COR-L47 (cell line): ENCODE data around the gene FOXO3.
A peak's percentile ranks its signal among the peaks of the same experiment; 100 is the strongest.
"Not testable (repeated sequence)": the region's sequence is repeated elsewhere in the genome, so short reads cannot be mapped to it uniquely, and the experiment has no call there.

Source experiments
- DNase-seq: peaks from one replicate; lab custom pipeline; 2025; lab: John Stamatoyannopoulos, UW

Gene FOXO3

DNA sequence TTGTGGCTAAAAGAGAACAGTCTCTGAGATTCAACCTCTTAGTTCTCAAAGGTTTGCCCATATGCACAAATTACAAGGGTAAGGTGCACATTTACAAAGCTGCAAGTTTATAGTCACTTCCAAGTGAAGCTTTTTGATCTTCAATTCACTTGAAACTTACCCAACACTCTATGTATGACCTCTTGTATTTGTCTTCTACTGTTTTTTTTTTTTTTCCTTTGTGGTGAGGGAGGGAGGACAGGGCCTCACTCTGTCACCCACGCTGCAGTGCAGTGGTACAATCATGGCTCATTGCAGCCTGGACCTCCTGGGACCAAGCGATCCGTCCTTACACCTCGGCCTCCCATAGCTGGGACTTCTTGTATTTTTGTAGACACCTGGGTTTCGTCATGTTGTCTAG lies 4.5 kb upstream of the FOXO3 start:
- no peak for DNase-seq

DNA sequence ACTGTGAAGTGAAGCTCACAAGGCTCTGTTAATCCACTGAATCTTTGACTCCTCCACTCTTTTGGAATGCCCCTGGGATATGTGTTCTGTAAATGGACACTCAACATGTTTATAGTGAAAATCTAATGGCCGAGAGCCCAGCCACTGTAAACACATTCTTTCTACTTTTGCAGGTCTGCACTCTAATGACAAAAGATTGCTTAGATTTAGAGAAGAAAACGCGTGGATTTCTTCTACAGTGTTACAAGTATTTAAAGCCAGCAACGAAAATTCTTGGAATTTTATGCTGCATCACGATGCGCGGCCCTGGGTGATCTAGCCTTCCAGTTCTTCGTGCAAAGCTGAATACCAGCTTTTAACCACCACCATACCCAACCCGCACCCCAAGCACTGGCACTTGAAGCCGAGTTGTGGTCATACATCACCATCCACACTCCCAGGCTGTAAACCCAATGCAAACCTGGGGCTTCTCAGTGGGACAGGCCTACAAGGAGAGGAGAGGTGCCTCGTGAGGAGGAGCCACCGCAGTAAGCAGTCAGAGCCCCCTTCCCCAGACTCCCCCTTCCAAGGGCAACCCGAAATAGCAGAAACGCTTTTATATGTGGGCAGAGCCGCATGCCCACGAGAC lies 3.7 kb upstream of the FOXO3 start:
- DNase-seq = no peak

DNA sequence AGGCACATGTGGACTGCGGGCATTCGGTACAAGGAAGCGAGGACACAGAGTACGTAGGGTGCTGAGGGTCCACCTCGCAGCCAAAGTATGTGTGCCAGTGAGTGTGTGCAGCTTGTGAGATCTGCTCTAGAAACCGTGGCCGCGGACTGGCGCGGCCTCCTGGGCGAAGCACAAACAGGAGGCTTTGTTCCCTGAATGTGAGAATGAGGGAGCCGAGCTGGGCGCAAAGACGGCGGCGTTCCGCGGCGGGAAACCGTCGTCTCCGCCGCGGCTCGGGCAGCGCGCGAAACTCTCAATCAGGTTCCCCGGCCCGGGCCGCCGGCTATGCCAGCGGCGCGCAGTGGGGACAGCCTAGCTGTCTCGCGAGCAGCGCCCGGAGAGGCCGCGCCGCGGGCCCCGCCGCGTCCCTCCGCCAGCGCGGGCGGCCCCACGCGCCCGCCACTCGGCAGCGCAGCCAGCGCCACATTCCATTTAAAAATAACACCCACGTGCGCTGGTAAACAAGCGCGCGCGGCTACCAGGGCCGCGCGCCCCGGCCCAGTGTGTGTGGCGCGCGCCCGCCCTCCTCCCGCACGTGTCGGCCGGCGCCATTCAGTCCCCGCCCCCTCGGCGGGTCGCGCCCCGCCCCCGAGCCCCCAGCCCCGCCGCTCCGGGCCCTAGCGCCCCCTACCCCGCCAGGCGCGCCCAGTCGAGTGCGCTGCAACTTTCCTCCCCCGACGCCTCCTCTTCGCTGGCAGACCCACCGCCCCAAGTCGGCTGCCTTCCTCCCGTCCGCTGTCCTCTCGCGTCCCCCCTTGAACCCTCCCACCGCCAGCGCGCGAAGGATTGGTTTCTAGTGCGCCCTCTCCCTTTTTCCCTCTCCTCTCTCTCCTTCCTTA lies 3.0 kb upstream of the FOXO3 start:
- DNase-seq = peak; percentile 65

DNA sequence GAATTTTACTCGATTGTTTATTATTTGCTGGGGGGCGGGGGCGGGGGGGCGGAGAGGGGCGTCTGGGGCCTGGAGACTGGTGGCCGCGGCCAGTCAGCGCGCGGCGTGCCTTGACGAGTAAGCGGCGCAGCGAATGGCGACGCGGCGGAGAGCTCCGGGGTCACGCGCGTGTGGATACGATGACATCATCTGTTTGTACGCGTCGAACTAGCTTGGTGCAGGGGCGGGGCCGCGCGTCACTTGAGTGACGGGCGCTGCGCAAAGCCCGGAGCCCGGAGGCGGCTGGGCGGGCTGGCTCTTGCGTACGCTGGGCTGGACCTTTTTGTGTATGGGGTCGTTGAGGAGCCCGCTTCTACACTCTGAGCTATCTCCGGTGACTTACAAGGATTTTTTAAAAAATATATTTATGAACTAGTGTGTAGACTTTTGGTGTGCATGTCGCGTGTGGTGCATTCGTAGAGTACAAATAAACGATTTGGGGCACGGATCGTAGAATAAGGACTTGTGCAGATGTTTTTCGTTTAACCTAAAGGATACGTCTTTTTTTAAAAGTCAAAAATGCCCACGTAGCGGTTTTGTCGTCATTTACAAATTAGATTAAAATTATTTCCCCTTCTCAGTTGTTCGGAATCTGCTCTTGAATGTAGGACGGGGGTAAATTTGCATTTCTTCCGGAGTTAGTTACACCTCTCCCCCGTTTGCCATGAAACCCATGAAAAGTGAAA lies 2.2 kb upstream of the FOXO3 start:
- DNase-seq = peak; percentile 96

DNA sequence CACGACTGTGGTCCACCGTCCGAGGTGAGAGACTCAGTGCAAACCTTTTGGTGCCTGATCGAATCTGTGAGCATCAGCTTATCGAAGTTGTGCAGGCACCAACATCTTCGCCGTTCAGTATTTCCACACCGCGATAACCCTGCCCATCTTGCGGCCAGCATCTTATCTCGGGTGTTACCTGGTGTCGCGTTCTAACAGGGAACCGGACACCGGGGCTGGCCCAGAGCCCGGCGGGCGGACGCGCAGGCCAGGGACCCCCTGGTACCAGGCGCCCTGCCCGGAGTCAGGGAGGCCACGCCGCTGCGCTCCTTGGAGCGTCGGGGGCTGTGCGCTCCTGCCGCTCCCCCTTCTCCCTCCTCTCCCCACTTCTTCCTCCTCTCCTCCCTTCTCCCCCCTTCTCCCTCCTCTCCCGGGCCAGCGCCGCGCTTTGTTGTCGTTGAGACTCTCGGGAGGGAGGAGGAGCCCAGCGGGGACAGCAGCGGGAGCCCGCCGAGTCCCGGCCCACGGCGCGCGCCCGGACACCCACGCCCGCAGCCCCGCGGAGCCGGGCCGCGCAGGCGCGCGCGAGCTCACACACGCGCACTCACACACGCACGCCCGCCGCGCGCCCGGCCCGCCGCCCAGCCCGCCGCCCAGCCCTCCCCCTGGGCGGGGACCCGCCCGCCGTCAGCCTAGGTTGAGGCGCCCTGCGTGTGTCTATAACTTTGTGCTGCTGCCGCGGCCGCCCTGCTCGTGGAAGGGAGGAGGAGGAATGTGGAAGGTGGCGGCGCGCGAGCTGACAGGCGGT lies 1.4 kb upstream of the FOXO3 start:
- peak; percentile 70 for DNase-seq

DNA sequence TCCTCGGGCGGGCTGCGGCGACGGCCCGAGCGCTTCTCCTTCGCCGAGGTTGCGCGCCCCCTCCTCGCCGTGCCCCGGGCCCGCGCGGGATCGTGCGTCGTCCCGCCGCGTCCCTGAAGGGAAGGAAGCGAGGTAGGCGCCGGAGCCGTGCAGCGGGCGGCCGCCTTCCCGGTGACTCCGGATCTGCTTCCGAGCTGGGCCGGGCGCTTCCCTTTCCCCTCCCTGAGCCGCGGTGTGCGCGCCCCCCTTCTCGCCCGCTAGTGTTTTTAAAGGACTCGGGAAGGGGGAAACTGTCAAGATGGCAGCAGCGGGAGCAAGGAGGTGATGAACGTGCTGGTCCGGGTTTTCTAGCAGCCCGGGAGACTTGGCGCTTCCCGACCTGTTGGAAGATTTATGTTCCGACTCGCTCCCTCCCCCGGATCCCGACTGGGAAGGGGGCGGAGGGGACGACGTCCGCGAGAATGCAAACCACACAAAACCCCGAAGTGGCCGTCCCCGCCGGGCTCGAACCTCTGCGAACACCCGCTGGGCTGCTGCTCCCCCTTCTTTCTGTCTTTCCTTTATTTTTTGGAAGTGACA lies 744 bp upstream of the FOXO3 start:
- DNase-seq = peak; percentile 32

DNA sequence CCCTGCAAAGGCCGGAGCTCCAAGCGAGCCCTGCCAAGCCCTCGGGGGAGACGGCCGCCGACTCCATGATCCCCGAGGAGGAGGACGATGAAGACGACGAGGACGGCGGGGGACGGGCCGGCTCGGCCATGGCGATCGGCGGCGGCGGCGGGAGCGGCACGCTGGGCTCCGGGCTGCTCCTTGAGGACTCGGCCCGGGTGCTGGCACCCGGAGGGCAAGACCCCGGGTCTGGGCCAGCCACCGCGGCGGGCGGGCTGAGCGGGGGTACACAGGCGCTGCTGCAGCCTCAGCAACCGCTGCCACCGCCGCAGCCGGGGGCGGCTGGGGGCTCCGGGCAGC lies 561 bp downstream of the FOXO3 start:
- not testable (repeated sequence) for DNase-seq

DNA sequence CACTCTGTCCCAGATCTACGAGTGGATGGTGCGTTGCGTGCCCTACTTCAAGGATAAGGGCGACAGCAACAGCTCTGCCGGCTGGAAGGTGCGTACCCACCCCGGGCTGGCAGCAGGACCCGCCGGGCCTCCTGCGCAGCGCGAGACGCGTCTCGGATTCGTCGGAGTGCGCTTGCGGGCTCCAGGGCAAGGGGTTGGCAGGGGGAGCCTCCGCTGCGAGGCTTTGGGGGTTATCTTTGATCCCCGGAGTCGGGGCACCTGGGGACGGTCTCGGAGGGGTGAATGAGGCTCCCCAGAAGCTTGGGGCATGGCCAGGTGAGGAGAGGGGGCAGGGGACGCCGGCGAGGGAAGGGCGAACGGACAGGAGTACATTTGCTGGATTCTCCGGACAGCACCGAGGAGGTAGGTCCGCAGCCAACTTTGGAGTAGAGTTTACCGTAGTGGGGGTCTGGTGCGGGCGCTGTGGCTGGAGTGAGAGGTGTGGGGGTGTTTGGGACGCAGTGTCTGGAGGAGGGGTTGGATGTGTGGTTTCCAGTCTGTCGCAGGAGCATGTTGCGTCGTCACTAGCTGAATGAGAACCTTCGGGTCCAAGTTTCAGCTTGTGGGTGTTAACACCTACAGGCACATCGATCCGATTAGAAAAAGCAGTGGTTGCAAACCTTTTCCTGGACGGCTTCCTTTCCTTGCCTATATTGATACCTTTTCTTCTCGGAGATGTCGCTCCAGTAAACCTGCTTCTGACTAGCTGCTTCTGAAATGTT lies 1.2 kb downstream of the FOXO3 start:
- no peak for DNase-seq

DNA sequence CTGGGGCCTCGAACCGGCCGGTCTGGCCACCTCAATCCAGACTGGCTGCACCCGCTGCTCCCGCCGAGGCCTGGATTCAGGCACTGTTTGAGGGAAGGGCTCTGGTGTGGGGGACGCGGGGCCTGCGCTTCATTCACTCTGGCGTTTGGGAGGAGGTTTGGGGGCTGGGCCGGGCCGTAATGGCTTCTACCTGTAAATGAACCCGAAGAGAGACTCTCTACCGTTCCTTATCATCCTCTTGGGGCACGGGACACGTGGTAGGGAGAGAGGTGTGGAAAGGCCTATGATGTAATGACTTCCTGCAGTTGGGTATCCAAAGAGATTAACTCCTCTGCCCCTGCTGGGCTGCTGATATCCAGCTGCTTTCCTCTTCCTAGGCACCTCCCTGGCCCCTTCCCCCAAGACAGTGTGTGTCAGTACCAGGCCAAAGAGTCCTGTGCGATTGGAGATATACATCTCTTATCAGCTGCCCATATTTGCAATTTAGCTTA lies 1.8 kb downstream of the FOXO3 start:
- peak; percentile 33 for DNase-seq

DNA sequence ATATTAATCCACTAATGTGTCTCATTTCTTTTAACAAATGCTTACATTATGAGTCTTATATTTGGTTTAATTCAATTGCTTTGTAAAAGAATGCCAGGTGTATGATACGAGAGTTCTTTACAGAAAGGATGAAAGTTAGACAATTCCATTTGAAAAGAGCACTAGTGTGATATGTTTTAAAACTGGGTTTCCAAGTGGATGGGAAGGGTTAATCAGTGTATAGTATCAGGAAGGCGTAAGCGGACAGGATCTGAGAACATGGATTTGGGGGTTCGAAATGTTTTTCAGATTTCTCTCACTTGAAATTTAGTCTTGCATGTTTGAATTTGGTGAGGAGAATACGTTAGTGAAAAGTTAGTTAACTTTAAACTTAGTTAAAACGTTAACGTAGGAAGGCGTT lies 2.6 kb downstream of the FOXO3 start:
- DNase-seq = no peak

DNA sequence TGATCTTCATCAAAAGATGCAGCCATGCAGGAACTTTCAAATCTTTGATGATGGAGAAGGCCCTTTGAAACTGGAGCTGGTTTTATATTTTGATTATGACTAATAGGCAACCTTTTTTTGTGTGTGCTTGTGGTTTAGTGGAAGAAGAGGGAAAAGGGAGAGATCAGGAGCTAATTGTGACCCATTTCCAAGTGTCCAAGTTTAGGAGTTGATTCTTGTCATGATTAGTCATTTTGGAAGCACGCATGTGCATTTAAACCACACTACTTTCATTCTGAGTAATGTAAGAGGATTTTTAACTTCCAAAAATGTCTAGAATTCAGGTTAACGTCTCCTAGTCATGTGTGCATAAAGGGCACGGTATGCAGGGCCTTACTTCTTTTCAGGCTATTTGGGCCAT lies 3.5 kb downstream of the FOXO3 start:
- DNase-seq = no peak

DNA sequence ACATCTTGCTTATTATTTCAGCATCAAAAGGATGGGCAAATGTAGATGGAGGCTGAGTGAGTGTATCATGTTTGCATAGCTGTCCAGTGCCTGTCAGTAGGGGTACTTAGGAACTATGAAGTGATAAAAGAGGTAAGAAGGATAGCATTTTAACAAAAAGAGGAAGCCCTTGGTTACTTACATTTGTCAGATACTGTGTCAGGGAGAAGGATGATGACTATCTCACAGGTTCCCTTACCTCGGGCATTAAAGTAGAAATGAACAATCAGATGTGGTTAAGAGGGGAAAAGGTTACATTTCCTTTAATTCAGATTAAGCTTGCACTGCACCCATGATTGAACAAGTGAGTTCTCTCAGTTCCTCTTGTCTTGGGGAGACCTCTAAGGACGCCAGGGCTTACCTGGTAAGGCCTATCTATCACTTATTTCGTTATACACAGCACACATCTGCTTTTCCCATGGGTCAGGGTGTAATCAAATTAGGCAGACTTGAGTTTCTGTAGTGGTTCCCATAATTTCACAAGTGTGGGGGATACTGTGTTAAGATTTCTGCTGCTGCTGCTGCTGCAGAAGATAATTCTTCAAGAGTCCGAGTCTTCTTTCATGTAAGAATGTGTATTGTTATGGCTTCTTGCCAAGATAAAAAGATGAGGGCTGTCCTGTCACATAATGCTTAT lies 4.5 kb downstream of the FOXO3 start:
- DNase-seq = no peak

DNA sequence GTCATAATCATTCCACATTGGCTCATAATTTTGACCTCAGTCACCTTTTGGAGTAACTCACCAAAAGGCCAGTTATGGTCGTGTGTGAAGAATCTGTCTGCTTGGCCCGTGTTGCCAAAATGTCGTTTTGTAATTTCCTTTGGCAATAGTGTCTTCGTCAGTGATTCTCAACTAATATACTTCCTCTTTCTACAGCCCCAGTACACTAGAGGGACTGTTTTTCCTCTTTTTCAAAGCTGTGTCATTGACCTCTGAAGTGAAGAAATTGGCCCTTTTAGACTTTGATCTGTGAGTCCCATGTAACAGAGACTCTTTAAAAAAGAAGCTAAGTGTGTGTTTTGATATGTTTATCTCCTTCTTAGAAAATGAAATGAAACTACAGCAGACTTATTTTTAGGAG lies 5.2 kb downstream of the FOXO3 start:
- no peak for DNase-seq

DNA sequence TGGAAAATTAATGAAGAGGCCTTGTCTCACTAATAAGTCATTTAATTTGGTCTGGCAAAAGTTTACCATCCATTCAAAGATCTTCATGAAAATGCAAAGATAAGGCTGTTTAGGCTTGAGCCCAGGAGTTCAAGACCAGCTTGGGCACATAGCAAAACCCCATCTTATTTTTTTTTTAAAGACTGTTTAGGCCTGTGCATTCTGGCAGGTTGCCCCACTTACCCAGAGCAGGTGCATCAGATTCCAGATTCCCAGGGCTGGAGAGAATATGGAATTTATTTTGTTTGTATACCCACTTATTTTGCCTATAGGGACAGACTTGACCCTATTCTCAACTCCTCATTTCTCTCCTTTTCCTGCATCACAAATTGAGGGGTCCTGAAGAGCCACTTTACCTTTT lies 5.7 kb downstream of the FOXO3 start:
- no peak for DNase-seq

DNA sequence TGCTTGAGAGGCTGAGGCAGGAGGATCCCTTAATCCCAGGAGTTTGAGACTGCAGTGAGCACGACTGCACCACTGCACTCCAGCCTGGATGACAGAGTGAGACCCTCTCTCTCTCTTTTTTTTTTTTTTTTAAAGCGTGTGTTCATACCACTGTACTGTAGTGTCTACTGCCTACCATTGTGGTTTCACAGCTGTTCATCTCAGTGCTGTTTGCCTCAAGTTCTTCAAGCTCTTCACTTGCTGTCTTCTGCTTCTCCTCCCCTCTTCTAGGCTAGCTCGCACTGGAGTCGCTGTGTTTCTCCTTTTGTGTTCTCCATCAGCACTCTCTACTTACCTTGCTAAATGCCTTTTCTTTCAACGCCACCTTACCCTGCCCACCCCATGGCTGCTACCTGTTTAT lies 7.4 kb downstream of the FOXO3 start:
- no peak for DNase-seq

DNA sequence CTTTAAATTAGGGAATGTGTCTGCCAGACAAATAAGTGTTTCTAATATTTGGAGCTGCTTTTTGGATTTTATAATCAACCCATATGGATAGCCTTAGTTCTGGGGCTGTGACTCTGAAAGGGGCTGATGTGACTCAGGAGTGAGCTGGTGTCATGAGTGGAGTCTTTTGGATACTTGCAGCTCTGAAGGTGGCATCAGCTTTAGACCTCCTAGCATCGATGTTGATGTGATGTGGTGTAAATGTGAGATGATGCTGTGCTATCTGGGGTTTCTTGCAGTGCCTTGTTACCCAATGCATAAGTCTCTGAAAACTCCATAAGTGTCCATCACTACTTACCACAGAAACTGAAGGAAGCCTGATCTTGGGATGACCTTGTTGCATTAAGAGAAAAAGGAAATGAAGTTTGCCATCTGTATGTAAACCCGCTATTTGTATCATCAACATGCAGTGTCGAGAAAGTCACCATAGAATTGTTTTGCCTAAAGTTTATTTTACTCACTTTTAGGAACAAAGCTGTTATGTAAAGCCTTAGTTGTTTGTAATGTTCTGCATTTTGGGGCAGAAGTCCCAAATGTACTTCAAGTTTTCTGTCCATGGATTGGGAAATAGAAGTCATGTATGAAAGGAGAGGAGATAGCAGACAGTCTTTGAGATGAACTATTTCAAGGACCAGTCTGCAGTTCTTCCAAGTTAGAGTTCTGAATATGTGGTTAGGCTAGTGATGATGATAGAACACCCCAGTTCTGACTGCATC lies 8.0 kb downstream of the FOXO3 start:
- DNase-seq = no peak

DNA sequence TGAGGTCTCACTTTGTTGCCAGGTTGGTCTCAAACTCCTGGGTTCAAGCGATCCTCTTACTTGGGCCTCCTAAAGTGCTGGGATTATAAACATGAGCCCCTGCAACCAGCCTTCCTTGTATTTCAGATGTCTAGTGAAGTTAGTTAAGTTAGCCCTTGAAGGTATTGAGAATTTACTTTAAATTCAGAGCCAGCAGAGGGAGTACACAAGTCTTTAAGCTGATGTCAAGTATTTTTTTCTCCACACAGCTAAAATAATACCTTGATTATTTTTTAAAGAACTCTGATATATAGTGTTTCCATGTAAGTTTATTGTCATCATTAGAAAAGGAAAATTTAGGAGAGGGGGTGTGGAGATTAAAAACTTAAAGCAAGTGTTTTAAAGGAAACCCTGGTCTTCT lies 9.8 kb downstream of the FOXO3 start:
- DNase-seq = no peak

DNA sequence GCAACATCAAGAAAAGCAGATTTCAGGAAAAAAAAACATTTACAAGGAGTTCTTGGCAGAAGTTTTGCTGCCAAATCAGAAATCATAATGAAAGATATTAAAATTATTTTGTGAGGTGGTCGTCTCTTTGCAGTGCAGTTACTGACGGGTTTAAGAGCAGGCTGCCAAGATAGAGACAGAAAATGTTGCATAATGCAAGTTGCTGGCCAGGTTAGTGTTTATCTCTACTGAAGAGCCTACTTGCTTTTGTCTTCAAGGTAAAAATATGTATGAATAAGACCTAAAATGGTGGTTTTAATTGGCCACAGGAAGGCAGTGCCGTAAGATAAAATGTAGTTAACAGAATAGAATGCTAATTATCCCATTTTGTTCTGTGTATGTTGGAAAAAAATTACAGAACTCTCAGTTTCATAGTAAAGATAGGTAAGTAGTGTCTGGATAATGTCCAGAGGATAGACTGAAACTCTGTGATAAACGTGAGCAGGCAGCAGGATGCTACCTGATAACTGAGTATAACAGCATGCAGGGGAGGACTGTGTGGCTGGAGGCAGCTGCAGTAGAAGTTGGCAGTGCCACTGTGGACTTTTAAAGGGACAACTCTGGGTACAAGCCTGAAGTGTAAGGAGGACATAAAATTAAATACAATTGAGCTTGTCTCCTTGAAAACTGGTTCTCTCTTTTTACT lies 13.9 kb downstream of the FOXO3 start:
- DNase-seq = no peak

DNA sequence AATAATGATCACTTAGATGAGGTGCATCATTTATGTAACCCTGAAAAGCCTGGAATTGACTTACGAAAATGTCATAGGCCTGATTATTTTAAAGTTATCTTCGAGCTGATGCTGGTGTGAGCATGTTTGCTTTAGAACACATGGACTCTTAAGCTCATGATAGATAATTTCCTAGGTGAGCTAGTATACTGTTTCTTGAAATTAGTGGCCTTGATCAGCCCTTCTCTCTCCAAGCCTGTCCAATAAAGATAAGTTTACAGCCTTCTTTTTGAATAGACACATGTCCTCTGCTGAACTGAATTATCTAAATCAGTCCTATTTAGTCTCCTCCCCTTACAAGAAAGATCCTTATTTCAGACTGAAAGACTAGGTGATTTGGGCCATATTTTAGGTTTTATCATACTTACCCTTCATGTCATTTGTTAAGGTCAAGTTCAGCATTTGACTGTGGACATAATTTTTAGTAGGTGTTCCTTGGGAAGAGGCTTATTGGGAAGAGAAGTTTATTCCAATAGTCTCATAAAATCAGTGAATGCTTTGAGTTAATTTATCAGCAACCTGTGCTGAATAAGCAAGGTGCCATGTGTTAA lies 15.3 kb downstream of the FOXO3 start:
- no peak for DNase-seq
